ENCODE measurements around the gene MAP4K4.
"Not testable (repeated sequence)": the region's sequence is repeated elsewhere in the genome, so short reads cannot be mapped to it uniquely, and the experiment has no call there.

MAP4K4 gene

GRCh38 chr2:101769726-101770125, 72.2 kb downstream of the MAP4K4 start:
- DNase-seq (ENCODE audit: low read depth), result not testable (repeated sequence)

- no peak for DNase-seq (ENCODE audit: low read depth)
Measured at GRCh38 chr2:101770726-101771125, 73.2 kb downstream of the MAP4K4 start.

- no peak for DNase-seq (ENCODE audit: low read depth)
Measured at GRCh38 chr2:101771227-101771902, 73.9 kb downstream of the MAP4K4 start.

GRCh38 chr2:101771910-101772321, 74.4 kb downstream of the MAP4K4 start:
- DNase-seq (ENCODE audit: low read depth), result no peak

- no peak for DNase-seq (ENCODE audit: low read depth)
Measured at GRCh38 chr2:101773137-101773536, 75.6 kb downstream of the MAP4K4 start.

- DNase-seq (ENCODE audit: low read depth), result not testable (repeated sequence)
Measured at GRCh38 chr2:101773961-101774360, 76.5 kb downstream of the MAP4K4 start.

- no peak for DNase-seq (ENCODE audit: low read depth)
Measured at GRCh38 chr2:101775092-101775491, 77.6 kb downstream of the MAP4K4 start.

GRCh38 chr2:101775636-101776035, 78.1 kb downstream of the MAP4K4 start:
- DNase-seq (ENCODE audit: low read depth), result no peak

- DNase-seq (ENCODE audit: low read depth), result no peak
Measured at GRCh38 chr2:101776172-101777043, 78.9 kb downstream of the MAP4K4 start.

- no peak for DNase-seq (ENCODE audit: low read depth)
Measured at GRCh38 chr2:101777337-101777736, 79.8 kb downstream of the MAP4K4 start.

- no peak for DNase-seq (ENCODE audit: low read depth)
Measured at GRCh38 chr2:101778102-101778501, 80.6 kb downstream of the MAP4K4 start.

GRCh38 chr2:101779190-101779589, 81.7 kb downstream of the MAP4K4 start:
- DNase-seq (ENCODE audit: low read depth), result no peak

- no peak for DNase-seq (ENCODE audit: low read depth)
Measured at GRCh38 chr2:101779656-101780055, 82.1 kb downstream of the MAP4K4 start.

GRCh38 chr2:101781326-101781725, 83.8 kb downstream of the MAP4K4 start:
- no peak for DNase-seq (ENCODE audit: low read depth)

- no peak for DNase-seq (ENCODE audit: low read depth)
Measured at GRCh38 chr2:101781791-101782426, 84.4 kb downstream of the MAP4K4 start.

GRCh38 chr2:101782427-101782792, 84.9 kb downstream of the MAP4K4 start:
- DNase-seq (ENCODE audit: low read depth), result no peak

GRCh38 chr2:101787097-101787496, 89.6 kb downstream of the MAP4K4 start:
- no peak for DNase-seq (ENCODE audit: low read depth)

- DNase-seq (ENCODE audit: low read depth), result no peak
Measured at GRCh38 chr2:101788565-101788964, 91.1 kb downstream of the MAP4K4 start.

GRCh38 chr2:101788995-101789970, 91.8 kb downstream of the MAP4K4 start:
- no peak for DNase-seq (ENCODE audit: low read depth)

GRCh38 chr2:101790416-101790815, 92.9 kb downstream of the MAP4K4 start:
- no peak for DNase-seq (ENCODE audit: low read depth)

GRCh38 chr2:101790857-101791256, 93.3 kb downstream of the MAP4K4 start:
- DNase-seq (ENCODE audit: low read depth), result no peak

- no peak for DNase-seq (ENCODE audit: low read depth)
Measured at GRCh38 chr2:101792208-101792607, 94.7 kb downstream of the MAP4K4 start.
